Muscle layer of duodenum (tissue), 2 donors: Measurements from ENCODE around the gene CACNA2D3.

Experiments used
- H3K27ac ChIP-seq: one replicate; pipeline ENCODE4 v1.7.0; 2013; ENCODE audit warnings: mild to moderate bottlenecking, low read length
- H3K27me3 ChIP-seq: one replicate; pipeline ENCODE4 v1.7.0; 2013; ENCODE audit warnings: low read depth, mild to moderate bottlenecking, control low read depth, low read length
- H3K36me3 ChIP-seq, 2 donors: one replicate each; pipeline ENCODE4 v1.7.0; 2013; ENCODE audit warnings: low read length in 2 of 2, control low read depth in 1 of 2, mild to moderate bottlenecking in 1 of 2; ENCODE audit not compliant: insufficient read depth in 2 of 2, control insufficient read depth in 1 of 2
- H3K4me1 ChIP-seq, 2 donors: one replicate each; pipeline ENCODE4 v1.7.0; 2013; ENCODE audit warnings: low read length in 2 of 2, mild to moderate bottlenecking in 2 of 2, control low read depth in 1 of 2, moderate library complexity in 1 of 2; ENCODE audit not compliant: insufficient read depth in 2 of 2, control insufficient read depth in 1 of 2
- H3K4me3 ChIP-seq, 2 donors: one replicate each; pipeline ENCODE4 v1.7.0; 2013; ENCODE audit warnings: low read length in 2 of 2, low read depth in 1 of 2, mild to moderate bottlenecking in 1 of 2
- H3K9me3 ChIP-seq, 2 donors: one replicate each; pipeline ENCODE4 v1.7.0; 2013; ENCODE audit warnings: low read length in 2 of 2, control low read depth in 1 of 2, mild to moderate bottlenecking in 1 of 2; ENCODE audit not compliant: control insufficient read depth in 1 of 2
- donor health status: healthy.

The CACNA2D3 gene

DNA sequence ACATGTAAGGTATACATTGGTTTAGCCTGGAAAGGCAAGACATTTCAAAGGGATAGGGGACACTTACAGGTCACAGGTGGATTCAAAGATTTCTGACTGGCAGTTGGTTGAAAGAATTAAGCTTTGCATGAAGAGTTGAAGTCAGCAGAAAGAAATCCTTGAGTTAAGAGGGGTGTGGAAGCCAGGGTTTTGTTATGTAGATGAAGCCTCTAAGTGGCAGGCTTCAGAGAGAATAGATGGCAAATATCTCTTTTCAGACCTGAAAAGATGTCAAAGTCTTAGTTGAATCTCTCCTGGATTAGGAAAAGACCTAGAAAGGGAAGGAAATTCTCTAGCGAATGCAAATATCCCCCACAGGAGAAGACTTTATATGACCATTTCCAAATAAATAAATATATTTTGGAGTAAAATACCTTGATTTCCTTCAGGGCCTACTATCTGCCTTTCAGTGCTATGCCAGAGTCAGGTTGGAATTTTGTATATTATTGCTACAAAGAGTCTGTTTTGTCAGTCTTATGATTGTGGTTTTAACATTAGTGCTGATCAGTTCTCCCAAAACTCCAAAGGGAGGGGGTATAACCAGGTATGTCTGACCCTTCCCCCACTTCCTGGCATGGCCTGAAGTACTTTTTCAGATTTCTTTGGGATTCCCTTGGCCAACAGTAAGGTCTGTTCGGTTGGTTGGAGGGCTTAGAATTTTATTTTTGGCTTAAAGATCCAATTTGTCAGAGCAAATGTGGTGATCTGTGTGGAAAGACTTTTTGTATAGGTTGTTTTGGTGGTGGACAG, 519.1 kb downstream of the CACNA2D3 start:
- Histone ChIP-seq H3K4me1 (no peaks in the 10 kb centered on the region), H3K4me3 (no peak overlapping the region), H3K9me3 (no peaks in the 10 kb centered on the region), H3K27ac (no peak overlapping the region), H3K36me3 (no peaks in the 10 kb centered on the region), H3K27me3 (no peaks in the 10 kb centered on the region)

- H3K9me3 ChIP-seq: peaks cover 0 to 4% of the 10 kb centered on the region in 2 donors
- no peak overlapping the region for H3K27ac ChIP-seq
- no peak overlapping the region for H3K4me3 ChIP-seq
- H3K4me1 ChIP-seq: no peaks in the 10 kb centered on the region
- no peaks in the 10 kb centered on the region for H3K27me3 ChIP-seq
- H3K36me3 ChIP-seq: peaks cover 0 to 4% of the 10 kb centered on the region in 2 donors
Measured at GRCh38 chr3:54642147-54642546, 519.8 kb downstream of the CACNA2D3 start.

GRCh38 chr3:54647721-54648120, 525.4 kb downstream of the CACNA2D3 start:
- Histone ChIP-seq H3K4me1 (no peaks in the 10 kb centered on the region), H3K27me3 (no peaks in the 10 kb centered on the region), H3K36me3 (peaks cover 0 to 4% of the 10 kb centered on the region in 2 donors), H3K27ac (no peak overlapping the region), H3K4me3 (no peak overlapping the region), H3K9me3 (peaks cover 0 to 4% of the 10 kb centered on the region in 2 donors)

- Histone ChIP-seq H3K4me3 (no peak overlapping the region), H3K4me1 (no peaks in the 10 kb centered on the region), H3K27me3 (no peaks in the 10 kb centered on the region), H3K27ac (no peak overlapping the region), H3K9me3 (peaks cover 0 to 4% of the 10 kb centered on the region in 2 donors), H3K36me3 (peaks cover 0 to 4% of the 10 kb centered on the region in 2 donors)
Measured at GRCh38 chr3:54649551-54649950, 527.2 kb downstream of the CACNA2D3 start.

GRCh38 chr3:54653456-54654195, 531.3 kb downstream of the CACNA2D3 start:
- Histone ChIP-seq H3K27ac (no peak overlapping the region), H3K27me3 (no peaks in the 10 kb centered on the region), H3K36me3 (no peaks in the 10 kb centered on the region), H3K4me3 (no peak overlapping the region), H3K9me3 (no peaks in the 10 kb centered on the region), H3K4me1 (no peaks in the 10 kb centered on the region)

- no peak overlapping the region for H3K27ac ChIP-seq
- H3K9me3 ChIP-seq: no peaks in the 10 kb centered on the region
- H3K36me3 ChIP-seq: no peaks in the 10 kb centered on the region
- no peaks in the 10 kb centered on the region for H3K27me3 ChIP-seq
- H3K4me3 ChIP-seq: no peak overlapping the region
- peaks cover 0 to 4% of the 10 kb centered on the region in 2 donors for H3K4me1 ChIP-seq
Measured at GRCh38 chr3:54654776-54655175, 532.4 kb downstream of the CACNA2D3 start.

DNA sequence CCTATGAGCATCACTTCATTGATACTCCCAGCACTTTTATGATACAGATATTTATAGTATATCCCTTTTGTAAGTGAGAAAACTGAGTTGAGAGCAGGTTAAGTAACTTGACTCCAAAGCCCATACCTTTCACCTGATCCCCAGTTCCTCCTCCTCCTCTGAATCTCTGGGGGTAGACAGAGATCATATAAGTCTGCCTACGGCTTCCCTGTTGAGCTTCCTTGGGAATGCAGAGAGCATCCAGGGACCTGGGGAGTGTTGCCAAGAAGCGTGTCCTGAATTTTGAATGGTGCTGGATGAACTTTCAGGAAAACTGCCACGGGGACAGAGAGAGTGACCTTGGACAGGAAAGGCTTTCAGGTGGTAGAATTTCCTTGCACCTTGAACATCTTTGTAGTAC, 537.0 kb downstream of the CACNA2D3 start:
- Histone ChIP-seq H3K9me3 (no peaks in the 10 kb centered on the region), H3K4me1 (peaks cover 0 to 10% of the 10 kb centered on the region in 2 donors), H3K36me3 (no peaks in the 10 kb centered on the region), H3K4me3 (no peak overlapping the region), H3K27me3 (no peaks in the 10 kb centered on the region), H3K27ac (no peak overlapping the region)

DNA sequence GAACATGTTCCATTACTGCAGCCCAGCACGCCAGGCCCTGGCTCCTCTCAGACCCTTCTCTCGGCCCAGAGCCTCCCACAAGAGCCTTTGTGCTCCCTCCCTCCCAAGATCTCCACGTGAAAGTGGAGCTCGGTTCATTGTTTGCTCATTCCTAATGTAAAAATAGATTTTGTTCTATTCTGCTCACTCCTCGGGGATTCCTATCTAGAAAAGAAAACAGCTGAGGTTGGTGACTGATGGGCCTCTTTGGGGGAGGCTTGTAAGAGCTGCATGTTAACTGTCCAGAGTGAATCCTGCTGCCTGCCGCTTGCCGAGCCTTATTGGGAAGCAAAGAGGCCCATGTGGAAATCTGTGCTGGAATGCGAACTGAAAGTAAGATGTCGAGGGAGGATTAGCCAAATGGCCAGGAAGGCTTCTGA, 538.4 kb downstream of the CACNA2D3 start:
- Histone ChIP-seq H3K36me3 (no peaks in the 10 kb centered on the region), H3K27ac (peak overlapping the region; percentile 81), H3K9me3 (no peaks in the 10 kb centered on the region), H3K4me3 (peak overlapping the region in 1 of 2 donors; percentile 15), H3K27me3 (no peaks in the 10 kb centered on the region), H3K4me1 (peaks cover 0 to 11% of the 10 kb centered on the region in 2 donors)

GRCh38 chr3:54661151-54661550, 538.8 kb downstream of the CACNA2D3 start:
- H3K36me3 ChIP-seq: no peaks in the 10 kb centered on the region
- H3K27ac ChIP-seq: peak overlapping the region; percentile 81
- peak overlapping the region in 1 of 2 donors; percentile 15 for H3K4me3 ChIP-seq
- no peaks in the 10 kb centered on the region for H3K9me3 ChIP-seq
- H3K27me3 ChIP-seq: no peaks in the 10 kb centered on the region
- H3K4me1 ChIP-seq: peaks cover 0 to 11% of the 10 kb centered on the region in 2 donors

GRCh38 chr3:54663501-54664011, 541.2 kb downstream of the CACNA2D3 start:
- Histone ChIP-seq H3K4me3 (no peak overlapping the region), H3K27ac (peak overlapping the region; percentile 7), H3K36me3 (no peaks in the 10 kb centered on the region), H3K9me3 (no peaks in the 10 kb centered on the region), H3K4me1 (peaks cover 0 to 11% of the 10 kb centered on the region in 2 donors), H3K27me3 (no peaks in the 10 kb centered on the region)

DNA sequence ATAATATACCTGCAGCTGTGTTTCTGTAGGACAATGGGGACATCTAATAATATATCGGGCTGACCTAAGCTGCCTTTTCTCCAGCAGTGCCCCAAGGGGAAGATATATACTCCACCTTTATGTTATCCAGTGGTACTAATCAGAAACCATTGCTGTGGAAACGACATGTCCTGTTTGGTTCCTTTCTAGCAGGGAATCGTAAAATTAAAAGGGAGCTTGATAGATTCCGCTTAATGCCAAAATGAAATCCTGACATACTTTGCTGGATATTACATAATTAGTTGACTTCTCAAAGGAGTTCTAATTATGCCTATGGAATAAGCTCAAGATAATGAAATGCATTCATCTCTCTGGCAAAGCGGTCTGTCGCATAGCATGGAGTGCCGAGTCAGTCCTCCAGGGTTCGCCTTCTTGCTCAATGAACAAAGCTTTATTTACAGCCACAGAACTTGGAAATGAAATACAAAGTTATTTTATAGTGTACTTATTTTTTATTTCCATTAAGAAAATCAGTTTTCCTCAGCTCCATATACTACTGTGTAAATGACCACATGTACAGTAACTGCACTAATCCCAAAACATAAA, 542.8 kb downstream of the CACNA2D3 start:
- H3K27ac ChIP-seq: no peak overlapping the region
- no peaks in the 10 kb centered on the region for H3K27me3 ChIP-seq
- H3K36me3 ChIP-seq: no peaks in the 10 kb centered on the region
- no peak overlapping the region for H3K4me3 ChIP-seq
- no peaks in the 10 kb centered on the region for H3K9me3 ChIP-seq
- peaks cover 0 to 5% of the 10 kb centered on the region in 2 donors for H3K4me1 ChIP-seq
